ENCODE results near the gene PARM1.
A peak's percentile ranks its signal among the peaks of the same experiment; 100 is the strongest.

PARM1 gene

GRCh38 chr4:75036046-75036830 is 103.3 kb downstream of the PARM1 start:
- peak in 1 of 2 donors; percentile 13 for ATAC-seq

DNA sequence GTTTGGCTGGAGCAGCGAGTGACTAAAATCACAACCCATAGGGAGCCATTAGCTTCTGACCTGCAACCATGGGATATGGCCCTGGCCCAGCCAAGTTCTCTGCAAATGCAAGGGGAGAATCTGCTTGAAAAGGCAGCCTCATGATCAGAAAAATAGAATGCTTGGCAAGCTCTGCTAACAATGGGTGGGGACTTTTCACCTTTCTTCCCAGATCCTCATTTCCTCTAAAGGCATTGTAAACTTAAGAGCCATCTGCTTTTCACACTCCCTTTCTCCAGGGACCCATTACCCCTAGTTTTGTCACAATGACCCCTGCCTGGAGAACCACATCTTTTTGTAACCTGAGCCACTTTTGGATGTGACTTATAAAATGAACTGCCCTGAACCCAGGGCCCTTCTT is 104.3 kb downstream of the PARM1 start:
- ATAC-seq: no peak

GRCh38 chr4:75038376-75038775 is 105.5 kb downstream of the PARM1 start:
- no peak for ATAC-seq

- ATAC-seq: no peak
Observed at GRCh38 chr4:75040703-75041102, 107.8 kb downstream of the PARM1 start.

DNA sequence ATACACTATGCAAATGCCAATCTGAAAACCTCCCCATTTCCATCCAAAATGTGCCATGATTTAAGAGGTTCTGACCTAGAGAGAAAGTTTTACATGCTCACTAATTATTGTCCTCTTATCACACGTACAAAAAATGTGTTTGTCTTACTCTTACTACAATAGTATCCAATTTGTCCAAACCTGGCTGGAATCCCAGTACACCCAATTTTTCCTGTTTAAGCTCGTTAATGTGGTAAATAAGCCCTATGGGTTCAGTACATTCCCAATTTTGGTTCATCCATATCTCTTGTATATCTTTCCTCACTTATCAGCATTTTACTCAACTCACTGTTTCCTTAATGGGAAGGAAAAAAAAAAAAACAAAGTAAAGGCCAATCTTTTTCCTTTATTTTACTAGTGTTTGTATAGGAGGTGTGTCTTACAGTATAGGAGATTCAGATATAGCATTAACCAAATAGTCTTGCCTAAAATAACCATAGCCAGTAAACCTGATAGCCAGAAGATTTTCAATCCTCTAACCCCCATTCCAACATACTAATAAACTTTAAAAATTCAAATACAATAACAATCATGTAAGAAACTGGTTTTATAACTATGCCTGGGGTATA is 109.8 kb downstream of the PARM1 start:
- ATAC-seq: no peak

DNA sequence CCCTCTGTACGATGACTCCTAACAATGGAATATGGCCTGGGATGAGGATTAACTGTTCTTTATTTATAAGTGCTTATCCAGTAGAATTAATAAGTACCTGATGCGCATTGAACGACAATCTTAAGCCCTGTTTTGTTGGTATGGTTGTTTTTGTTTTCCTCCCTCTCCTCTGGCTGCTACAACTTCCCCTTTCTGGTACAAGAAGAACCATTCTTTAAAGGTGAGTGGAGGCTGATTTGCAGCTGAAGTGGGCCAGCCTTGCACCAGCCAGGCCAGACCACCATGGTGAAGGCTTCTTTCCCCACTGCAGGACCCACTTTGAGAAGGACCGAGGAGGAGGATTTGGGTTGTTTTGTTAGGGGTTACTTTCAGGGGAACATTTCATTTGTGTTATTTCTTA is 113.3 kb downstream of the PARM1 start:
- ATAC-seq: no peak

- ATAC-seq: no peak
Observed at GRCh38 chr4:75046641-75047040, 113.7 kb downstream of the PARM1 start.

DNA sequence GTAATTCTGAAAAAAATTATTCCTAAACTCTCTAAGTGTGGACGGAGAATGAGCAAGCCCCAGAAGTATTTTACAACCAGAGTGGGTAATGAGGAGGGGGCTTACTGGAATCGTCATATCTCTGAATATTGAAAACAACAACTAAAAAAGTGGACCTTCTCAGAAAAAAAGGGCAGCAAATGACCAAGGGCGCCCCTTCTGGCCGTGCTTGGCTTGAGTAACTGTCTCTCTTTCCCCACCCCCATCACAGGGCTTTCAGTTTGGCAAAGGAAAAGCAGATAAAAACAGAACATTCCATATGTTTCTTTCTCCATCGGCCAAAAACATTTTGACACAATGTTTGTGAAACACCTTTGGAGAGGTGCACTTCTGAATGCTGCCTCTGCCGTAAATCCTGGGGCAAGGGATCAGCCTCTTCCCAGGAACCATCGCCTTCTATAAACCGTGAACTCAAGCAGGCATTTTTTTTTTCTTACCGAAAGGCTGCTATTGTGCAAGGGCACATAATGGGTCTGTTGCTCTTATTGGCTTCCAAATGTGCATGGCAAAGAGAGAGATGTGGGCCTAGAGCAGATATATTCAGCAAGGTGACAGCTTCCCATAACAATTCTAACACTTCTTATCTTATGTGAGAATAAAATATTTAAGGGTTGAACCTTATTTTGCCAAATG is 115.4 kb downstream of the PARM1 start:
- no peak for ATAC-seq

DNA sequence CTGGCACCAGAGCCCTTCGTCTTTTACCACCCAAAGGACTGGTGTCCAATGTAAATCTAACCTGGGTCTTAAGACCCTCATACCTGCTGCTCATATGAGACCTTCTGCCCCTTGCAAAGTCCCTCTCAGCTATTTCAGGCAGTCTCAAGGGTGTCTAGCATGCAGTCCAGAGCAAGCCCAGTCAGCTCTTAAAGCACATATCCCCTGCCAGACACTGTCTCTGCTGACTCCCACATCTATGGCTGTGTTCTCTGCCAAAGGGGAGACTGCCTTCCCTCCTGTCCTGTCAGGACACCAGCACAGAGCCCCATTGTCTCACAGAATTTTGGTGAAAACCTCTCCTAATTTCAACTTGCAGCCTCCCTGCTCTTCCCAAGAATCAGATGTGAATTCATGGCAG is 118.5 kb downstream of the PARM1 start:
- ATAC-seq: no peak

DNA sequence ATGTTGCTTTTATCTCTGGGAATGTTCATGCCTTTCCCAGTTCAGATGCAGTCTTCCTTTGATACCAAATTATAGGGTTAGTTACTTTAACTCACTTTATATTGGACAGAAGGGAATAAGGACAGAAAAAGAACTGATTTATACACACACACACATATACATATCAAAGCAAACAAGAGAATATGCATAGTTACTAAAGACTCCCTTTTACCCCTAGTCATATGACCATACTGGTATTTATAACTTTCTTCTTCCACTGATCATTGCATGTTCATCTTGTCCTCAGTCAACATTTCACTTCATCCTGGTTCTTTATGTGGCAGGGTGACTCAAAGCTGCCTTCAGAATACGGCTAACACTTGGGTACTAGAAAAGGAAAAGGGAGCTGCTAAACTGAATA is 120.4 kb downstream of the PARM1 start:
- no peak for ATAC-seq

GRCh38 chr4:75054078-75054477 is 121.2 kb downstream of the PARM1 start:
- ATAC-seq: no peak

- ATAC-seq: no peak
Observed at GRCh38 chr4:75056277-75056676, 123.4 kb downstream of the PARM1 start.

GRCh38 chr4:75057369-75057768 is 124.5 kb downstream of the PARM1 start:
- no peak for ATAC-seq

DNA sequence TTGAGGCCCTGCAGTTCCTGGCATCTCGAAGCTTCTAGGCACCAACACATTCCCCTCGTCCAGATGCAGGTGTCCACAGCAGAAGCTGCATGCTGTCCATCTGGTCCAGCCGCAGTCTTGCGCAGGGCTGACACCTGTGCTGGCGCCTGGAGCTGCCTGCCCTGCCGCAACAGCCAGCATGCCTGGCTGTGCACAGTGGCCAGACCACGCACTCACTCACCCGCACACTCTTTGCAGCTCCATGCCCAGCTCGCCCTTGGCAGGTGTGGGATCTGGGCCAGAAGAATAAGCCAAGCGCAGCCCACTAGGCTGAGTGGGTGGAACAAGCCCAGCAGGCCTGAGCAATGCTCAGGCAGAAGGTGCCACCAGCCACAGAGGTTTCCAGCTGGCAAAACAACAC is 125.6 kb downstream of the PARM1 start:
- ATAC-seq: no peak

- ATAC-seq: no peak
Observed at GRCh38 chr4:75063433-75063832, 130.5 kb downstream of the PARM1 start.

DNA sequence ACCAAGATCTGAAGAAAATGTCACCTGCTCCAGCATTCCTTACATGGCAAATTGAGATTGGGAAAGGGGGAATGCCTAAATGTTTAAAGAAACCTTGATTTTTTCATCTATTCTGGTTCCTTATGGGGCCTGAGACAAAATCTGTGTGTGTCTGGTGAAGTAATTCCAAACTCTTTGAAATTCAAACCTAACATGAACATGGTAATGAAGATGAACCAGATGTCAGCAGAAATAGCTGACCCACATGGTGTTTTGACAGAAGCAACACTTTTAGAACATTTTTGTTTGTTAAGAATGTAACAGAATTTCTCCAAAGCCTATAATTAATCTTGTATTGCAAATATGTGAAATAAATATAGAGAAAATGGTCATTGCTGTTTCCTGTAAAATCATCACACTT is 133.0 kb downstream of the PARM1 start:
- ATAC-seq: no peak

DNA sequence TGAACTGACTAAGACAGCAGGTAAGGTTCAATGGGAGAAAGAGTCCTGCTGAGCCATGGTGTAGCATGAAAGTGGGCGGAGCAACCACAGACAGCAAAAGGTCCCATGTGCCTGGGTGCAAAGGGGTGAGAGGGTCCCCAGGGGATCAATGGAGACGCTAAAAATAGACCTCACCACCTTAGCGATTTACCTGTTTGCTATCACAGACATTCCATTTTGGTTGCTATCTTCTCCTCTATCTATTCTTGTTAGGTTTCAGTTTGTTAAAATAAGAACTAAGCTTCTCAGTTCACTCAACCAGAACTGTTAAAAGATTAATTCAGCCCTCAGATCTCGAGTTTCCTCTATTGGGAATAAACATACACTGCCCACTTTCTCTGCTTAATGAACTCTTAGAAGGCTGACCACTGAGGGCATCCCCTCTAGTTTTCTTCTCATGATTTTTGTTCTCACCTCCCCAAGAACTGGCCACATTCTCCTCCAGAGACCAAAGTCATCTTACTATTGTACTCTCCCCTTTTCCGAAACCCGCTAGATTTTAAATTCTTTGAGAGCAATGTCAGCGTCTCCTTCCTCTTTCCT is 136.7 kb downstream of the PARM1 start:
- ATAC-seq: peak in 1 of 2 donors; percentile 38

GRCh38 chr4:75071317-75071716 is 138.4 kb downstream of the PARM1 start:
- ATAC-seq: no peak

DNA sequence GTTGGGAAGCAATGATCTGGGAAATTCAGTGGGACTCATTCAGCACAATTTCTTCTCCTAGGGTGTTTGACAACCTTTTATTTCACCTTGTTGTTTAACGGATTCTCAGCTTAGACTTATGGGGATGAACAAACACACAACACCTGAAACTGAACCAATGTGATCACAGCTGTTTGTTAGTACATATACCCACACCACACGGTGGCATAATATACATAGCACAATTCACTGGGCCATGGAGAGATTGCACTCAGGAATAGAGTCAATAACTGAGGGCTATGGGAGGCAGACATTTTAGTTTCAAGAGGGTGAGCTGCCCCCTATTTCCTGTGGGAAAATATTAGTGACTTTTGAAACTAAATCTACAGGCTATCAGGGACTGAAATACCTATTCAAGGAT is 148.0 kb downstream of the PARM1 start:
- ATAC-seq: no peak

GRCh38 chr4:75081561-75081960 is 148.6 kb downstream of the PARM1 start:
- no peak for ATAC-seq

DNA sequence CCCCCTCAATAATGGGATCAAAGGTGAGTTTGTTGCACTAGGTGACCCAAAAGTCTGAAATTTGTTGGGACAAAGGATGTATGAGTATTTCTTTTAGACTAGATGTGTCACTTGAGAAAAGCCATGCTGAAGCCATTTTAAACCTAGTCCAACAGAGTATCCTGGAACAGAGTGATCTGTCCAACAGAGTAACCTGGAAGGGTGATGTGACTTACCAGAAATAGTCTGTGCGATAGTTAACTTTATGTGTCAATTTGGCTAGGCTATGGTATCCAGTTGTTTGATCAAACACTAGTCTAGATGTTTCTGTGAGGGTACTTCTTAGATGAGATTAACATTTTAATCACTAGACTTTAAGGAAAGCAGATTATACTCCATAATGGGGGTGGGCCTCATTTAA is 154.5 kb downstream of the PARM1 start:
- no peak for ATAC-seq

GRCh38 chr4:75087865-75088264 is 154.9 kb downstream of the PARM1 start:
- no peak for ATAC-seq

- no peak for ATAC-seq
Observed at GRCh38 chr4:75089206-75089605, 156.3 kb downstream of the PARM1 start.

GRCh38 chr4:75099321-75099720 is 166.4 kb downstream of the PARM1 start:
- no peak for ATAC-seq
